Jurkat, Clone E6-1 (cell line): Measurements from ENCODE around the gene NUP210L.
"Not testable (repeated sequence)": the region's sequence is repeated elsewhere in the genome, so short reads cannot be mapped to it uniquely, and the experiment has no call there.

Experiments
- DNase-seq: peaks from one replicate; pipeline ENCODE4 v3.0.0-alpha.2; 2011; ENCODE audit warnings: low read depth, low spot score
- H3K4me3 ChIP-seq: 2 replicates; pipeline ENCODE4 v1.5.1; 2011; ENCODE audit warnings: mild to moderate bottlenecking, low read length, control low read depth, moderate library complexity

The NUP210L gene

DNA sequence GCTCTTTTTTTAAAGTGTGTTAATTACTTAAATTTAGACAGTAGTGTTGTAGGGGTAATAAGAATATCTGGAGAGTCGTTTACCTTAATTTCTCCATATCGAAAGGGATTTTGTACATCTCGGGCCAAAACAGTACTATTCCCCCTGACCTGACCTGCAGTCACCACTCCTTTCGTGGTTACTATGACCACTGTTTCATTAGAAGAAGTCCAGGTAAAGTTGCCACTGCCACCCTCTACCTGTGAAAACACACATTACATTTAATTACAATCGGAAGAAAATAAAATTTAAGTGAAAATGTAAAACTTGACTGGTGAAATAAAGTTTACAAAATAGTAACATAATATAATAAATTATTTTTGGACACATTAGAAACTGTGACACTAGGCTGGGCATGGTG lies 37.2 kb downstream of the NUP210L start:
- H3K4me3 ChIP-seq: no peak overlapping the region
- no peak for DNase-seq

DNA sequence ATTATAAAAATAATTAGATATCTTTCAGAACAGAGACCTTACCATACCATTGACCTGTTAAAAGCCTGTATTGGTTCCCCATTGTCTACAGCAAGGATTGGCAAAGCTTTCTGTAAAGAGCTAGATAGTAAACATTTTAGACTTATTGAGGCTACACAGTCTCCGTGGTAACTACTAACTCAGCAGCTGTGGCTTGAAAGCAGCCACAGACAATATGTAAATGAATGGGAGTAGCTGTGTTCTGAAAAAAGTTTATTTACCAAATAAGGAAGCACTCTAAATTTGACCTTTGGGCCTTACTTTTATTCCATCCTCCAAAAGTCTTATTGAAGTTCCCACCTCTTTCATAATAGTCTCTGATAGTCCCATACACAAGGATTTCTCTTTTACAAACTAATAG lies 39.7 kb downstream of the NUP210L start:
- no peak overlapping the region for H3K4me3 ChIP-seq
- DNase-seq: peak; percentile 8

DNA sequence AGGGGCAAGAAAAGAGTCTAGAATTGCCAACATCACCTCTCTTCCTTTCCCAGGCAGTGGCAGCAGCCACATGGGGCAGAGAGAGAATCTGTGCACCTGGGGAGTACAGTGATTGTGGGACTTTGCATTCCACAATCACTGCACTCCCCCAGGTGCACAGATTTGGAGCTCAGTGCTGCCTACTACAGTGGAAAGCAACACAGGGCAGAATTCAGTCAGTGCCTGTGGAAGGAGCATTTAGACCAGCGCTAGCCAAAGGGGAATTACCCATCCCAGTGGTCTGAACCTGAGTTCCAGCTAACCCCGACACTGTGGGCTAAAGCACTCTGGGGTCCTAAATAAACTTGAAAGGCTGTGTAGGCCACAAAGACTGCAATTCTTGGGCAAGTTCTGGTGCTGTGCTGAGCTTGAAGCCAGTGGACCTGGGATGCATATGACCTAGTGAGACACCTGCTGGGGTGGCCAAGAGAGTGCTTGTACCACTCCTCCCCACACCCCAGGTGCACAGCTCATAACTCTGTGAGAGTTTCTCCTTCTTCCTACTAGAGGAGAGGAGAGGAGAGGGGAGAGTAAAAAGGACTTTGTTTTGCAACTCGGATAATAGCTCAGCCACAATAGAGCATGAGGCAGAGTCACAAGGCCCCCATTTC lies 50.3 kb downstream of the NUP210L start:
- H3K4me3 ChIP-seq: no peak overlapping the region
- no peak for DNase-seq

DNA sequence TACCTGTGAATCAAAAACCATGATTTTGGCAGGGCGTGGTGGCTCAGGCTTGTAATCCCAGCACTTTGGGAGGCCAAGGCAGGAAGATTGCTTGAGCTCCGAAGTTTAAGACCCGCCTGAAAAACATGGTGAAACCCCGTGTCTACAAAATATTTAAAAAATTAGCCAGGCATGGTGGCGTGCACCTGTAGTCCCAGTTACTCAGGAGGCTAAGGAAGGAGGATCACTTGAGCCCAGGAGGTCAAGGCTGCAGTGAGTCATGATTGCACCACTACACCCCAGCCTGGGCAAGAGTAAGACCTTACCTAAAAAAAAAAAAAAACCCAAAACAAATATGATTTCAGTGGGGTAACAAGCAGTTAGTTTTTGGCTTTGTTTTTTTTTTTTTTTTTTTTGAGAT lies 54.7 kb downstream of the NUP210L start:
- DNase-seq, H3K4me3 ChIP-seq: not testable (repeated sequence)

DNA sequence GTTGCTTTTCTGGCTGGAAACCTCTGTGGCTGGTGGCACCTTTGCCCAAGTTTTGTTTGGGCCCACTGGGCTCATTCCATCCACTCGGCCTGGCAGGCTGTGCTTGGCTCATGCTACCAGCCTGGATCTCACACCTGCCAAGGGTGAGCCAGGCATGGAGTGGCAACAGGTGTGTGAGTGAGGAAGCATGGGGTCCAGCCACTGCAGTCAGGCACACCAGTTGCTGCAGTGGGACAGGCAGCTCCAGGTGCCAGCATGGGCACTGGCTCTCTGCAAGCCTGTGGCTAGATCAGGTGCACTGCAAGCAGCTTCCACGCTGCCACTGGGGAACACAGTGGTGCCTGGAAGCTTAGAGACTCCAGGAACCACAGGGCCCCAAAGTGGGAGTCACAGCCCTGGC lies 57.0 kb downstream of the NUP210L start:
- DNase-seq: no peak
- no peak overlapping the region for H3K4me3 ChIP-seq

DNA sequence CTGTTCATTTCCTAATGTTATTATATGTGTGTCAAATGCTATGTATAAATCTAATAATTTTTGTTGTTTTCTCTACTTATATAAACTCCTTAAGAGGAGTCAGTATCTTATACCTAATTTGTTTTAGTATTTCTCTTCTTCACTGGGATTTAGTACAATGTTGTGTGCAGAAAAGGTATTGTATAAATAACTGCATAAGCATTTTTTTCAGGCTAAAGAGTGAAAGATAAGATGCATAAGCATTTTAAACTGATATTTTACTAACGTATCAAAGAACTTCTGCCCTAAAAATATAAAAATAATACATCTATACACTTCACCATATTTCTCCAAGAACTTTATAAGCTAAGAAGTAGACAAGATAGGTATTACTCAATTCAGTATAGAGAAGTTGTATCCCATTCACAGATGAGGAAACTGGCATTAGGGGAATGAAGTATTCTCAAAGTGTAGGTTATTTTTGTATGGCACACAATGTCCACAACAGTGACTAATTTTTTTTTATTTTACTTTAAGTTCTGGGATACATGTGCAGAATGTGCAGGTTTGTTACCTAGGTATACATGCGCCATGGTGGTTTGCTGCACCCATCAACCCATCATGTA lies 59.3 kb downstream of the NUP210L start:
- H3K4me3 ChIP-seq: no peak overlapping the region
- no peak for DNase-seq

DNA sequence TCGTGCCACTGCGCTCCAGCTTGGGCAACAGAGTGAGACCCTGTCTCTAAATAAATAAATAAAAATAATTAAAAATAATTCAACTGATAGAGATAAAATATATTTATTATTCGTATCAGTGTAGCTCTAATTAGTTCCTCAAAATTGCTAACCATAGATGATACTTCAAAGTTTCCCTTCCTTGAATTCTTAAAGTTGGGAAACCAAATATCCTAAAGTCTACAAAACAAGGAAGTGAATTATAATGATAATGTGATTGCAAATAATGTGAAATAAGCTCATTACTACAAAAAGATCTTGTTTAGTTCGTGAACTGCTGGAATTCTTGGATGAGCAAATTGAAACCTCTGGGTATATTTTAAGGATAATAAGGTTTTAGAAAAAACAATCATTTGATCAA lies 60.5 kb downstream of the NUP210L start:
- H3K4me3 ChIP-seq: no peak overlapping the region
- DNase-seq: no peak

DNA sequence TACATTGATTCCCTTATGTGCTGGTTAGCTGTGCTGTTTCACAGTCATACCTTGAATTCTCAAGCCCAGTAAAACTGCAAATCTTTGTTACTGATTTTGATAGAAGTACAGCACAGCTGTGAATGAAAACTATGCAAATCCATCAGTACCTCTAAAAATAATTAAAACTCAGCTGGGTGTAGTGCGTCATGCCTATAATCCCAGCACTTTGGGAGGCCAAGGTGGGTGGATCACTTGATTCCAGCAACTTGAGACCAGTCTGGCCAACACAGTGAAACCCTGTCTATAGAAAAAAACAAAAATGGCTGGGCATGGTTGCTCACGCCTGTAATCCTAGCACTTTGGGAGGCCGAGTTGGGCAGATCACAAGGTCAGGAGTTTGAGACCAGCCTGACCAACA lies 61.2 kb downstream of the NUP210L start:
- DNase-seq: no peak
- no peak overlapping the region for H3K4me3 ChIP-seq

DNA sequence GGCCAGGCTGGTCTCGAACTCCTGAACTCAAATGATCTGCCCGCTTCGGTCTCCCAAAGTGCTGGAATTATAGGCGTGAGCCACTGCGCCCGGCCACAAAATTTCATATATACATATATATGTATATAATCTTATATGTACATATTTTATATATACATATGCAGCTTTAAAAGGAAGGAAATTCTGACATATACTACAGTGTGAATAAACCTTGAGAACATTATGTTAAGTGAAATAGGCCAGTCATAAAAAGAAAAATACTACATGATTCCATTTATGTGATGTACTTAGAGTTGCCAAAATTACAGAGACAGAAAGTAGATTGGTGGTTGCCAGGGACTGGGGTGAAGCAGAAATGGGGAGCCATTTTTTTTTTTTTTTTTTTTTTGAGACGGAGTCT lies 63.2 kb downstream of the NUP210L start:
- no peak for DNase-seq
- no peak overlapping the region for H3K4me3 ChIP-seq

DNA sequence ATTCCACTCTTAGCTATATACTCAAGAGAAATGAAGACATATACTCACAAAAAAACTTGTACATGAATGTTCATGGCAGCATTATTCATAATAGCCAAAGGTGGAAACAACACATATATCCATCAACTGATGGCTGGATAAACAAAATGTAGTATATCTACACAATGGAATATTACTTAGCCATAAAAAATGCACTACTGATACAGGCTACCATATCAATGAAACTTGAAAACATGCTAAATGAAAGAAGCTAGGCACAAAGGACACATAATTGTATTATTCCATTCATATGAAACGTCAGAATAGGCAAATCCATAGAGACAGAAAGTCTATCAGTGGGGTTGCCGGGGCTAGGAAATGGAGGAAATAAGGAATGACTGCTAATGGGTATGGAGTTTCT lies 67.3 kb downstream of the NUP210L start:
- H3K4me3 ChIP-seq: no peak overlapping the region
- no peak for DNase-seq

DNA sequence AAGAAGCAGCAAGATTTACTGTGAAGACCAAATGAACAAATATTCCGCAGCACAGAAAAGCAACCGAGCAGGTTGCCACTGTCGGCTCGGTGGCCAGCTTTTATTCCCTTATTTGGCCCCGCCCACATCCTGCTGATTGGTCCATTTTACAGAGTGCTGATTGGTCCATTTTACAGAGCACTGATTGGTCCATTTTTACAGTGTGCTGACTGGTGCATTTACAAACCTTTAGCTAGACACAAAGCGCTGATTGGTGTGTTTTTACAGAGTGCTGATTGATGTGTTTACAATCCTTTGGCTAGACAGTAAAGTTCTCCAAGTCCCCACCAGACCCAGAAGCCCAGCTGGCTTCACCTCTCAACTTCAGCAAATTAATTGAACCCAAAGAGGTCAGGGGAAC lies 71.8 kb downstream of the NUP210L start:
- DNase-seq, H3K4me3 ChIP-seq: not testable (repeated sequence)

DNA sequence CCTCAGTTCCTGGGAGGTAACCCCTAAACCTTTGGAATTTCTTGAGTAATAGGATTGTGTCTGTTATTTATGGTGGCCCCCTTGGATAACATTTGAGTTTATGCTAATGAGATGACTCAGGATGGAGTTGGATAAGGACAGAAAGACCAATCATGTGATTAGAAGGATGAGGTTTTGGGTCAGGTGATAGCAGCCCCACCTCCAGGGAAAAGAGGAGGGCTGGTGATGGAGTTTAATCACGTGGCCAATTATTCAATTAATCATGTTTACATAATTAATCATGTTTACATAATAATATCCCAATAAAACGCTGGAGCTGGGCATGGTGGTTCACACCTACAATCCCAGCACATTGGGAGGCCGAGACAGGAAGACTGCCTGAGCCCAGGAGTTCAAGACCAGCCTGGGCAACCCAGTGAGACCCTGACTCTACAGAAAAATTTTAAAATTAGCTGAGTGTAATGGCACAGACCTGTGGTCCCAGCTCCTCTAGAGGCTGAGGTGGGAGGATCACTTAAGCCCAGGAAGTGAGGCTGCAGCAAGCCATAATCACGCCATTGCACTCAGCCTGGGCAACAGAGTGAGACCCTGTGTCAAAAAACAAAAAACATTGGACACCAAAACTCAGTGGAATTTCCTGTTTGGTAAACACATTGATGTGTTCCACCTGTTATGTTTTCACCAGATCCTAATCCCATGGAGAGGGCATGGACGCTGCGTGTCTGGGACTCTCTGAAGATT lies 73.3 kb downstream of the NUP210L start:
- DNase-seq: no peak
- no peak overlapping the region for H3K4me3 ChIP-seq

DNA sequence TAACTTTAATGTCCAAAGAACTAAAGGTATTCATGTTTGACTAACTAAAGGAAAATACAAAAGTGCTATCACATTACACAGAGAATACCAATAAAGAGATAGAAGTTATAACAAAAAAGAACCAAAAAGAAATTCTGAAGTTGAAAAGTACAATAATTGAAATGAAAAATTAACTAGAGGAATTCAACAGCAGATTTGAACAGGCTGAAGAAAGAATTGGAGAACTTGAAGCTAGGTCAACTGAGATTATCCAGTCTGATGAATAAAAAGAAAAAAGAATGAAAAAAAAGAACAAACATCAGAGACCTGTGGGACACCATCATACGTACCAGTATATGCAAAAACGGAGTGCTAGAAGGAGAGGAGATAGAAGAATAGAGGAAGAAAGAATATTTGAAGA lies 78.5 kb downstream of the NUP210L start:
- H3K4me3 ChIP-seq: no peak overlapping the region
- no peak for DNase-seq

DNA sequence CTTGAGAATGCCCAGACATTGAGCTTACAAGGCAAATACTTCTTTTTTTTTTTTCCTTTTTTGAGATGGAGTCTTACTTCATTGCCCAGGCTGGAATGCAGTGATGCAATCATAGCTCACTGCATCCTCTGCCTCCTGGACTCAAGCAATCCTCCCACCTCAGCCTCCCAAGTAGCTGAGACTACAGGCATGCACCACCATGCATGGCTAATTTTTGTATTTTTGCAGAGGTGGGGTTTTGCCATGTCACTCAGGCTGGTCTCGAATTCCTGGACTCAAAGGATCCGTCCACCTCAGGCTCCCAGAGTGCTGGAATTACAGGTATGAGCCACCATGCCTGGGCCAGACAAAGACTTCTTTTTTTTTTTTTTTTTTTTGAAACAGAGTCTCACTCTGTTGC lies 79.1 kb downstream of the NUP210L start:
- DNase-seq: no peak
- H3K4me3 ChIP-seq: no peak overlapping the region

DNA sequence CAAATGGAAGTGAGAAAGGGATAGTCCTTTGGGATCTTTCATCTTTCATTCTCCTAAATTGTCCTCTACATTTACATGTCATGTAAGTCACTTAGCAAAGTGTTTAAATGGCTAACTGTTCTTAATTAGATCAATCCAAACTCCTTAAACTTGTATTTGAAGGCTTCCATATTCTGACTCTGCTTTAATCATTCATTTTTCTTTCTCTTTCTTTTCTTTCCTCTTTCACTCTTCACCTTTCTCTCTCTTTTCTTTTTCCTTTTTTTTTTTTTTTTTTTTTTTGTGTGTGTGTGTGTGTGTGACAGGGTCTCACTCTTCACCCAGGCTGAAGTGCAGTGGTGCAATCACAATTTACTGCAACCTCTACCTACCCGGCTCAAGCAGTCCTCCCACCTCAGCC lies 92.6 kb downstream of the NUP210L start:
- DNase-seq: no peak

DNA sequence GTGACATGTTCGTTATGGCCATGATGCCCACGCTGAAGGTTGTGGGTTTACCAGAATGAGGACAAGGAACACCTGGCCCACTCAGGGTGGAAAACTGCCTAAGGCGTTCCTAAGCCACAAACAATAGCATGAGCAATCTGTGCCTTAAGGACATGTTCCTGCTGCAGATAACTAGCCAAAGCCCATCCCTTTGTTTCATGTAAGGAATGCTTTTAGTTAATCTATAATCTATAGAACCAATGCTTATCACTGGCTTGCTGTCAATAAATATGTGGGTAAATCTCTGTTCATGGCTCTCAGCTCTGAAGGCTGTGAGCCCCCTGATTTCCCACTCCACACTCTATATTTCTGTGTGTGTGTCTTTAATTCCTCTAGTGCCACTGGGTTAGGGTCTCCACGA lies 107.4 kb downstream of the NUP210L start:
- H3K4me3 ChIP-seq, DNase-seq: not testable (repeated sequence)

More for the DNA sequence above, 92.6 kb downstream of the NUP210L start:
- H3K4me3 ChIP-seq: no peak overlapping the region

DNA sequence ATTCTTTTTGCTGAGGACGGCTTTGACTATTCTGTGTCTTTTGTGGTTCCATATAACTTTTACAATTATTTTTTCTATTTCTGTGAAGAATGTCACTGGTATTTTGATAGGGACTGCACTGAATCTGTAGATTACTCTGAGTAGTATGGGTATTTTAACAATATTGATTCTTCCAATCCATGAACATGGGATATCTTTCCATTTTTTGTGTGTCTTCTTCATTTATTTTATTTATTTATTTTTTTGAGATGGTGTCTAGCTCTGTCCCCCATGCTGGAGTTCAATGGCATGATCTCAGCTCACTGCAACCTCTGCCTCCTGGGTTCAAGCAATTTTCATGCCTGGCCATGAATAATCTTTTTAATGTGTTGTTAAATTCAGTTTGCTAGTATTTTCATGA lies 121.2 kb downstream of the NUP210L start:
- not testable (repeated sequence) for DNase-seq, H3K4me3 ChIP-seq

DNA sequence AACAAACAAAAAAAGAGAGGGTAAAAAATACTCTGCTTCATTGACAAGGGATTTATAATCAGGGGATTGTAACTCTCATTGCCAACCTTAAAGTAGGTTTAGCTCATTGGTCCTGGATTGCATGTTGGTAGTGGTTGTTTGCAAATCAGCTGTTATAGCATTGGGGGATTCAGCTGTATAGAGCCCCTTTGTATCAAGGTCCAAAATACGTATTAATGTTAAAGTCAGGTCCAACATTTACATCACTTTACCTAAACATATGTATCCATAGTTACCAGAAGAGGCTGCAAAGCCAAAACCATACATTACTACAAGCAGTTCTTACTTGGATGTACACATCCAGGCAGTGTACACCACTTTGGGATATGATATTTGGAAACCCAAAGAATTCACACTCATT lies 134.9 kb downstream of the NUP210L start:
- no peak for DNase-seq
- H3K4me3 ChIP-seq: no peak overlapping the region

DNA sequence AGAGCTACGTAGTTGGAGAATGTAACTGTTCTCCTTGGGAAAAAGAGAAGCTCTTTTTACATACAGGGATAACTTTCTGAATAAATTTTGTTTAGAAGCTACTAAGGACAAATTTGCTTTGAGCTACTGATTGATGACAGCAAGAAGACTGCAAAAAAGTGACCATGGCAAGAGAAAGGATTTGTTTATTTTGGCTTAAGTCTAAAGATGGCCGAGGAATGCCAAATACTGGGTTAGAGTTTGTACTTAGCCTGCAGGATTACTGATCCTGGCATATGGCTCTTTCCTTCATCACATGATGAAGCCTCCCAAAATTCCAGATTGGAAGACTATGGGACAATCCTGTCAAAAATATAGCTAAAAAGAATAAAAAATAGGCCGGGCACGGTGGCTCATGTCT lies 135.6 kb downstream of the NUP210L start:
- H3K4me3 ChIP-seq: no peak overlapping the region
- no peak for DNase-seq

DNA sequence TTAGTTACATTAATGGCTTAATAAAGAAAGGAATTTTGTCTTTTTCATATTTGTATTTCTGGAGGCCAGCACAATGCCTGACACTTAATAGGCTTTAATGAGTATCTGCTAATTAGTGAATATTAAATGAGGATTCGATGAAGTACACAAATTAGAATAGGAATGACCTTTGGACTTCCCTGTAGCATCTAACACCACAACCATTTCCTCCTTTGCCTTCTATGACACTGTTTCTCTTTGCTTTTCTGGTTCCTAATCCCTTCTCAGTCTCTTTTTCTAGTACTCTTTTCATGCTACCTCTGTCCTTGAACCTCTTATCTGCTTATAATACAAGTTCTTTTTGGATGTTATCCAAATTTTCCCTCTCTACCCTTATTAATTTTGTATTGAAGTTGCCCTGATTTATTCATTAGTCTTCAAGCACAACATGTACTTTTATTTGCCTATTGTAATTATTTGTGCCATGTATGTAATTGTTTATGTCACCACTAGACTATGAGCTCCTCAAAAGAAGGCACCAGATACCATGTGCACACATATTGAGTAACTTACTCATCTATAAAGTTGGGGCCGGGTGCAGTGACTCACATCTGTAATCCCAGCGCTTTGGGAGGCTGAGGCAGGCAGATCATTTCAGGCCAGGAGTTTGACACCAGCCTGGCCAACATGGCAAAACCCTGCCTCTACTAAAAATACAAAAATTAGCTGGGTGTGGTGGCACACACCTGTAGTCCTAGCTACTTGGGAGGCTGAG lies 140.5 kb downstream of the NUP210L start:
- no peak overlapping the region for H3K4me3 ChIP-seq
- no peak for DNase-seq
